H1 (cell line): Measurements from ENCODE around the gene SLC1A6. TPM values are rescaled to one million over a fixed set of nuclear protein-coding genes. Genes with fewer than 3 reads are reported as not detected.
A peak's percentile ranks its signal among the peaks of the same experiment; 100 is the strongest.

ENCODE experiments used
- BCL11A ChIP-seq, 2 experiments: IDR thresholded peaks; one replicate each; pipeline ENCODE4 v1.6.1; 2011; ENCODE audit warnings: low read depth in 2 of 2, low read length in 2 of 2, mild to moderate bottlenecking in 2 of 2
- CEBPB ChIP-seq: IDR thresholded peaks from 2 replicates; pipeline ENCODE4 v1.6.1; 2012; ENCODE audit warnings: low read depth, low read length
- CTBP2 ChIP-seq: IDR thresholded peaks from 2 replicates; pipeline ENCODE4 v1.7.0; 2011; ENCODE audit warnings: borderline replicate concordance, mild to moderate bottlenecking, moderate library complexity, mixed read lengths, low read length; ENCODE audit not compliant: insufficient read depth, insufficient read length
- EZH2 ChIP-seq: fragments of 200-600 bp; sonication (generic); IDR thresholded peaks from 2 replicates; pipeline ENCODE4 v1.7.1; 2012; ENCODE audit warnings: low read depth, mild to moderate bottlenecking, moderate library complexity, low read length, inconsistent platforms; ENCODE audit not compliant: severe bottlenecking
- GABPA ChIP-seq: IDR thresholded peaks from 2 replicates; pipeline ENCODE4 v1.6.1; 2011; ENCODE audit warnings: mild to moderate bottlenecking, low read length, moderate library complexity, borderline replicate concordance; ENCODE audit not compliant: insufficient read depth
- HDAC6 ChIP-seq: IDR thresholded peaks from one replicate; pipeline ENCODE4 v1.7.1; 2012; ENCODE audit warnings: low read depth, mild to moderate bottlenecking, inconsistent platforms, low read length, moderate library complexity
- MAFK ChIP-seq: IDR thresholded peaks from 2 replicates; pipeline ENCODE4 v1.6.1; 2012; ENCODE audit warnings: low read depth, mild to moderate bottlenecking, improper control_type of control experiment, low read length
- POLR2A ChIP-seq, 2 experiments: IDR thresholded peaks; 1 replicate in 1 of 2; 2 replicates in 1 of 2; pipeline ENCODE4 v1.6.1; 2011; ENCODE audit warnings: low read depth in 2 of 2, low read length in 2 of 2, mild to moderate bottlenecking in 2 of 2; ENCODE audit errors: control extremely low read depth in 1 of 2
- RFX5 ChIP-seq: IDR thresholded peaks from 2 replicates; pipeline ENCODE4 v1.6.1; 2011; ENCODE audit warnings: low read depth, low read length, improper control_type of control experiment, borderline replicate concordance
- RNF2 ChIP-seq: fragments of 200-900, 300-1000 bp; sonication (generic); IDR thresholded peaks from 2 replicates; pipeline ENCODE4 v1.7.1; 2016; ENCODE audit warnings: borderline replicate concordance, low read depth, mild to moderate bottlenecking, antibody characterized with exemption, low read length; ENCODE audit not compliant: poor library complexity, severe bottlenecking; ENCODE audit errors: missing control alignments
- RXRA ChIP-seq: IDR thresholded peaks from 2 replicates; pipeline ENCODE4 v1.6.1; 2011; ENCODE audit warnings: low read depth, mild to moderate bottlenecking, low read length, moderate library complexity; ENCODE audit not compliant: insufficient read depth
- SIRT6 ChIP-seq: IDR thresholded peaks from one replicate; pipeline ENCODE4 v1.7.1; 2012; ENCODE audit warnings: low read length, inconsistent platforms
- SIX5 ChIP-seq: IDR thresholded peaks from 2 replicates; pipeline ENCODE4 v1.6.1; 2011; ENCODE audit warnings: mild to moderate bottlenecking, low read depth, low read length
- SP1 ChIP-seq: IDR thresholded peaks from 2 replicates; pipeline ENCODE4 v1.6.1; 2011; ENCODE audit warnings: low read depth, low read length
- SP2 ChIP-seq: IDR thresholded peaks from 2 replicates; pipeline ENCODE4 v1.6.1; 2012; ENCODE audit warnings: mild to moderate bottlenecking, low read length, inconsistent platforms
- SP4 ChIP-seq: IDR thresholded peaks from 2 replicates; pipeline ENCODE4 v1.6.1; 2012; ENCODE audit warnings: low read length, inconsistent platforms
- SUZ12 ChIP-seq: fragments of 200-600 bp; sonication (generic); IDR thresholded peaks from 2 replicates; pipeline ENCODE4 v1.6.1; 2012; ENCODE audit warnings: mild to moderate bottlenecking, inconsistent platforms, low read length, moderate library complexity, mixed read lengths
- TAF1 ChIP-seq: IDR thresholded peaks from 2 replicates; pipeline ENCODE4 v1.6.1; 2011; ENCODE audit warnings: mild to moderate bottlenecking, low read depth, low read length
- TBP ChIP-seq: IDR thresholded peaks from 2 replicates; pipeline ENCODE4 v1.6.1; 2011; ENCODE audit warnings: low read depth, low read length, improper control_type of control experiment
- TCF12 ChIP-seq: IDR thresholded peaks from 2 replicates; pipeline ENCODE4 v1.6.1; 2011; ENCODE audit warnings: low read depth, mild to moderate bottlenecking, low read length
- USF2 ChIP-seq: IDR thresholded peaks from 2 replicates; pipeline ENCODE4 v1.6.1; 2011; ENCODE audit warnings: low read length, improper control_type of control experiment
- polyA plus RNA-seq, 7 experiments: library from polyadenylated mRNA; depleted of rRNA in 3 of 7; stranded (reverse) in 5 of 7; unstranded in 2 of 7; fragments of >200 nt in 5 of 7; fragments of 200-250 nt in 2 of 7; gene quantifications; 1 replicate in 5 of 7; 2 replicates in 1 of 7; 4 replicates in 1 of 7; pipeline versions ENCODE4 v1.2.1 to v1.2.3, GENCODE V29; 2011 to 2013; ENCODE audit warnings: missing spikeins in 2 of 7, mixed read lengths in 2 of 7
- total RNA-seq: library from RNA; stranded (reverse); fragmentation: NEBNext Ultra II Directional; extraction: Animal tissue kit (Norgen Biotek cat#: 25700); gene quantifications from 2 replicates; pipeline ENCODE4 v1.2.1, GENCODE V29; 2021

The SLC1A6 gene
- total and polyA plus RNA-seq, 2 of the 8 experiments (the other 6 are each of a cell fraction or from before 2014, with no cell fraction given): 14.0 to 26.6 TPM

GRCh38 chr19:15010501-15011300, 31.0 kb upstream of the SLC1A6 start (continued):
- TF ChIP-seq EZH2 (no peak), TCF12 (no peak), RNF2 (no peak), CEBPB (no peak), GABPA (no peak), POLR2A (IDR thresholded peaks at IDR 0.05; ENCODE audit: control extremely low read depth in 1 of 2, low read depth in 2 of 2, low read length in 2 of 2) (no peak), SP2 (no peak), SIRT6 (no peak), MAFK (no peak), HDAC6 (no peak), SIX5 (no peak), USF2 (no peak), BCL11A (IDR thresholded peaks at IDR 0.05; ENCODE audit: low read depth in 2 of 2, low read length in 2 of 2) (no peak), SP4 (no peak), CTBP2 (no peak), RXRA (no peak), TBP (no peak), SUZ12 (no peak), RFX5 (no peak), SP1 (0 out of 2 replicates have a peak, but pooled peaks have one; percentile 11), TAF1 (0 out of 2 replicates have a peak, but pooled peaks have one; percentile 26)
